Ascending aorta (tissue), 2 donors: ENCODE measurements around the gene KIAA1671. TPM values are rescaled to one million over a fixed set of nuclear protein-coding genes. Genes with fewer than 3 reads are reported as not detected.

Source experiments
- DNase-seq, 2 donors: peaks; one replicate each; pipeline ENCODE4 v3.0.0-alpha.2; 2019; ENCODE audit warnings: low spot score in 2 of 2
- H3K27ac ChIP-seq, 2 donors: fragments of 200-600 bp; sonication (generic); one replicate each; pipeline ENCODE4 v1.5.1; 2016 to 2017; ENCODE audit warnings: mild to moderate bottlenecking in 1 of 2
- H3K27me3 ChIP-seq: fragments of 200-600 bp; sonication (generic); one replicate; pipeline ENCODE4 v1.5.1; 2017
- H3K36me3 ChIP-seq, 2 donors: fragments of 200-600 bp; sonication (generic); one replicate each; pipeline ENCODE4 v1.5.1; 2016
- H3K4me1 ChIP-seq, 2 donors: fragments of 200-600 bp; sonication (generic); one replicate each; pipeline ENCODE4 v1.5.1; 2016 to 2017; ENCODE audit warnings: mild to moderate bottlenecking in 1 of 2
- H3K4me3 ChIP-seq, 2 donors: fragments of 200-600 bp; sonication (generic); one replicate each; pipeline ENCODE4 v1.5.1; 2016 to 2017; ENCODE audit warnings: mild to moderate bottlenecking in 1 of 2
- H3K9me3 ChIP-seq, 2 donors: fragments of 200-600 bp; sonication (generic); one replicate each; pipeline ENCODE4 v1.5.1; 2016
- CTCF ChIP-seq, 3 experiments: fragments of 200-600 bp in 2 of 3; fragments of 450-650 bp in 1 of 3; sonication (generic) in 2 of 3; IDR thresholded peaks; one replicate each; pipeline ENCODE4 v1.5.1; 2016 to 2019; ENCODE audit warnings: antibody characterized with exemption in 3 of 3, mild to moderate bottlenecking in 1 of 3, moderate library complexity in 1 of 3
- intact Hi-C: fragments of 100-400 bp; cut with DNase I; formaldehyde crosslinking; loops from one replicate; pipeline ENCODE4 v1.15.1; 2023
- total RNA-seq: library from RNA; depleted of rRNA; stranded (reverse); fragments of >200 nt; gene quantifications from one replicate; pipeline ENCODE4 v1.1.0, GENCODE V29; 2016

KIAA1671 gene
- total RNA-seq, 1 donor from 2014 or later, result 79.0 TPM

- no peak for DNase-seq
- no peak overlapping the region for H3K4me3 ChIP-seq
- intact Hi-C loops, result no loop called here
- H3K36me3 ChIP-seq, result no peaks in the 10 kb centered on the region
- TF ChIP-seq CTCF (IDR thresholded peaks at IDR 0.05), result no peak
- no peaks in the 10 kb centered on the region for H3K27me3 ChIP-seq
- no peaks in the 10 kb centered on the region for H3K4me1 ChIP-seq
- no peaks in the 10 kb centered on the region for H3K9me3 ChIP-seq
- H3K27ac ChIP-seq, result no peak overlapping the region
Observed at GRCh38 chr22:25021976-25022711, 69.6 kb downstream of the KIAA1671 start.

- H3K27me3 ChIP-seq, result no peaks in the 10 kb centered on the region
- no peaks in the 10 kb centered on the region for H3K9me3 ChIP-seq
- H3K36me3 ChIP-seq, result no peaks in the 10 kb centered on the region
- intact Hi-C loops, result no loop called here
- no peak for TF ChIP-seq CTCF (IDR thresholded peaks at IDR 0.05)
- H3K4me1 ChIP-seq, result no peaks in the 10 kb centered on the region
- DNase-seq, result no peak
- H3K27ac ChIP-seq, result no peak overlapping the region
- H3K4me3 ChIP-seq, result no peak overlapping the region
Observed at GRCh38 chr22:25023879-25024278, 71.4 kb downstream of the KIAA1671 start.

DNA sequence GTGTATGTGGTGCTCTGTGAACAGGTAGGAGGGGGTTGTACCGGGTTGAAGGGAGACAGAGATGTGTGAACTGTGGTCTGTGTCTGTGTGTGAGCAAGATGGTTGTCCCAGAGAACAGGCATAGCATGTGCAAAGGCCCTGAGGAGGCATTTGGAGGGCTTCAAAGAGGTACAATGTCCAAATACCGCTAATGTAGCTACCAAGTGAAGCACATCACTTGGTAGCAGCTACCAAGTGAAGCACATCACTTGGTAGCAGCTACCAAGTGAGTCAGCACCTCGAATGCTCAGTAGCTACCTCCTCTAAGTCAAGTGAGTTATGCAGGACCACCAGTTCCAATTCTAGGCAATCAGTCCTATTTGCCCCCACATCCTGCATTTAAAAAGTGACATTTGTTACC lies 72.4 kb downstream of the KIAA1671 start:
- Histone ChIP-seq H3K36me3 (no peaks in the 10 kb centered on the region), H3K27ac (no peak overlapping the region), H3K4me1 (no peaks in the 10 kb centered on the region), H3K9me3 (no peaks in the 10 kb centered on the region), H3K4me3 (no peak overlapping the region), H3K27me3 (no peaks in the 10 kb centered on the region)
- TF ChIP-seq CTCF (IDR thresholded peaks at IDR 0.05), result no peak
- intact Hi-C loops, result no loop called here
- no peak for DNase-seq

- H3K27ac ChIP-seq, result peak overlapping the region; percentile 19 to 33
- H3K4me1 ChIP-seq, result no peaks in the 10 kb centered on the region
- intact Hi-C loops, result no loop called here
- no peaks in the 10 kb centered on the region for H3K27me3 ChIP-seq
- DNase-seq, result no peak
- no peak for TF ChIP-seq CTCF (IDR thresholded peaks at IDR 0.05)
- no peak overlapping the region for H3K4me3 ChIP-seq
- no peaks in the 10 kb centered on the region for H3K9me3 ChIP-seq
- H3K36me3 ChIP-seq, result no peaks in the 10 kb centered on the region
Observed at GRCh38 chr22:25025491-25026400, 73.2 kb downstream of the KIAA1671 start.

DNA sequence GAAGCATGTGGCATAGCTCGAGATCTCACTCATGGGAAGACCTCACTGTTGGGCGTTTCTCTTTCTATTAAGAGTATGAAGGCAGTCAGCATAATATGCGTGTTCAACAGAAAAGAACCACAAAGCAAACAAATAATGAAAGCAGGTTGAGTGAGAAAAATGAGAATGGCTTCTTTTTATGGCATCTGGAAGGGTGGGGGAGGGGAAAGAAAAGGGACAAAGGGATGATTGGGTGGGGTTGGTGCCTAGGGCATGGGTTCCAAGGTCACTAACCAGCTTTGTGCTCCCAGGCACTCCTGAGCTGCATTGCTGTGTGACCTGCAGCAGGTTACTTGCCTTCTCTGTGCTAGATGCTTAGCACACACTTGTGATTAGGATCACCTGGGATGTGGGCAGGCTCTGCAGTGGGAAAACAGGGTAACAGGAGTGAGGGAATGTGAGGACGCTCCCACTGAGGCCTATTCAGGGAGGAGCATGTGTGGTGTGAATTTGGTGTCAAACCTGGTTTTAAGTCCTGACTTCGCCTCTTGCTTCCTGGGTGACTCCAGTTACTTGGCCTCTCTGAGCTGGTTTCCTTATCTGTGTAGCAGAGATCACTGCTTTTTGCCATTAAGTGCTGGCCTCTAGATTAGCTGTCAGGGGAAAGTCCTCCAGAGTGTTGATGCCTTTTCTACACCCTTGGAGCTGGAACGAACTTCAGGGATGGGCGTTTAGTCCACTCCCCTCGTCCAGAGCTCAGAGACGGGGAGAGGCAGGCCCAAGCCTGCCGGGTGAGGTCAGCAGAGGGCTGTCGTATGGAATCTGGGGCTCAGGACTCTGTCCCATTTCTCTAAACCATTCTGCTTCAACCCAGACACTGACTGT lies 74.8 kb downstream of the KIAA1671 start:
- peak overlapping the region; percentile 27 to 36 for H3K27ac ChIP-seq
- intact Hi-C loops, result no loop called here

More for the DNA sequence above, 74.8 kb downstream of the KIAA1671 start:
- H3K4me1 ChIP-seq, result no peaks in the 10 kb centered on the region
- H3K4me3 ChIP-seq, result no peak overlapping the region
- no peak for DNase-seq
- H3K9me3 ChIP-seq, result no peaks in the 10 kb centered on the region
- TF ChIP-seq CTCF (IDR thresholded peaks at IDR 0.05), result no peak
- no peaks in the 10 kb centered on the region for H3K36me3 ChIP-seq
- no peaks in the 10 kb centered on the region for H3K27me3 ChIP-seq
